HG03439 (cell line): ENCODE results near the gene PAPOLG.
A peak's percentile ranks its signal among the peaks of the same experiment; 100 is the strongest.
"Not testable (repeated sequence)": the region's sequence is repeated elsewhere in the genome, so short reads cannot be mapped to it uniquely, and the experiment has no call there.

ENCODE experiments used
- ATAC-seq: cut with Tn5 transposase; IDR thresholded peaks from one replicate; pipeline ENCODE4 v1.9.1; 2021; ENCODE audit warnings: mild to moderate bottlenecking, moderate library complexity; ENCODE audit not compliant: unreplicated experiment

Gene PAPOLG

GRCh38 chr2:60821587-60822302 is 65.7 kb downstream of the PAPOLG start:
- ATAC-seq, result no peak

GRCh38 chr2:60822987-60823386 is 66.9 kb downstream of the PAPOLG start:
- no peak for ATAC-seq

- no peak for ATAC-seq
These were observed 67.7 kb downstream of the PAPOLG start for GRCh38 chr2:60823694-60824305.

GRCh38 chr2:60825666-60826065 is 69.6 kb downstream of the PAPOLG start:
- no peak for ATAC-seq

GRCh38 chr2:60826111-60826510 is 70.0 kb downstream of the PAPOLG start:
- ATAC-seq, result no peak

- ATAC-seq, result not testable (repeated sequence)
These were observed 70.8 kb downstream of the PAPOLG start for GRCh38 chr2:60826860-60827259.

GRCh38 chr2:60827369-60827768 is 71.3 kb downstream of the PAPOLG start:
- no peak for ATAC-seq

- ATAC-seq, result no peak
These were observed 74.9 kb downstream of the PAPOLG start for GRCh38 chr2:60830991-60831390.

- ATAC-seq, result no peak
These were observed 75.9 kb downstream of the PAPOLG start for GRCh38 chr2:60831921-60832320.

- ATAC-seq, result no peak
These were observed 76.6 kb downstream of the PAPOLG start for GRCh38 chr2:60832621-60833020.

- no peak for ATAC-seq
These were observed 78.2 kb downstream of the PAPOLG start for GRCh38 chr2:60834270-60834717.

GRCh38 chr2:60836491-60836890 is 80.4 kb downstream of the PAPOLG start:
- no peak for ATAC-seq

- no peak for ATAC-seq
These were observed 81.1 kb downstream of the PAPOLG start for GRCh38 chr2:60837123-60837522.

- ATAC-seq, result no peak
These were observed 82.4 kb downstream of the PAPOLG start for GRCh38 chr2:60838481-60838880.

GRCh38 chr2:60839126-60839813 is 83.2 kb downstream of the PAPOLG start:
- peak; percentile 42 for ATAC-seq

- ATAC-seq, result peak; percentile 46
These were observed 84.8 kb downstream of the PAPOLG start for GRCh38 chr2:60840880-60841279.

- ATAC-seq, result no peak
These were observed 86.9 kb downstream of the PAPOLG start for GRCh38 chr2:60843006-60843405.

- ATAC-seq, result no peak
These were observed 88.0 kb downstream of the PAPOLG start for GRCh38 chr2:60844105-60844504.

- ATAC-seq, result no peak
These were observed 91.8 kb downstream of the PAPOLG start for GRCh38 chr2:60847854-60848253.
